CD8-positive, alpha-beta memory T cell (primary cell): ENCODE results near the gene PGAM2. TPM values are rescaled to one million over a fixed set of nuclear protein-coding genes. Genes with fewer than 3 reads are reported as not detected.

ENCODE experiments used
- CTCF ChIA-PET: fragments of 350-600 bp; sonication (Branson Sonifier 250); formaldehyde crosslinking; loops from one replicate; lab custom pipeline; 2021; ENCODE audit warnings: antibody characterized with exemption; lab: Charles Lee
- POLR2A ChIA-PET: fragments of 350-600 bp; sonication (Branson Sonifier 250); formaldehyde crosslinking; loops from one replicate; lab custom pipeline; 2021; ENCODE audit warnings: antibody characterized with exemption; lab: Charles Lee
- DNase-seq, 5 donors: peaks; one replicate each; pipeline versions ENCODE4 v3.0.0 to v3.0.0-alpha.2; 2020 to 2022; ENCODE audit warnings: mixed read lengths in 1 of 5
- H3K27ac ChIP-seq: one replicate; pipeline ENCODE4 v1.7.0; 2013; ENCODE audit warnings: low read depth, mild to moderate bottlenecking, low read length, moderate library complexity
- H3K27me3 ChIP-seq: 2 replicates; pipeline ENCODE4 v1.7.0; 2013; ENCODE audit warnings: low read length, mild to moderate bottlenecking; ENCODE audit not compliant: insufficient read depth, poor library complexity, severe bottlenecking
- H3K36me3 ChIP-seq: 2 replicates; pipeline ENCODE4 v1.7.0; 2013; ENCODE audit warnings: mild to moderate bottlenecking, low read length, moderate library complexity; ENCODE audit not compliant: insufficient read depth
- H3K4me1 ChIP-seq: 2 replicates; pipeline ENCODE4 v1.7.0; 2013; ENCODE audit warnings: mild to moderate bottlenecking, low read length, moderate library complexity; ENCODE audit not compliant: insufficient read depth
- H3K4me3 ChIP-seq: 2 replicates; pipeline ENCODE4 v1.7.0; 2013; ENCODE audit warnings: mild to moderate bottlenecking, low read length
- H3K9me3 ChIP-seq: 2 replicates; pipeline ENCODE4 v1.7.0; 2013; ENCODE audit warnings: mild to moderate bottlenecking, low read length
- H3K27ac Mint-ChIP-seq, 8 donors: one replicate each; pipeline ENCODE4 v1.8.0; 2020 to 2021; ENCODE audit warnings: mixed read lengths in 8 of 8, mild to moderate bottlenecking in 6 of 8, inconsistent platforms in 3 of 8, moderate library complexity in 3 of 8
- H3K27me3 Mint-ChIP-seq, 2 donors: one replicate each; pipeline ENCODE4 v1.8.0; 2020 to 2021; ENCODE audit warnings: mixed read lengths in 2 of 2, mild to moderate bottlenecking in 1 of 2, moderate library complexity in 1 of 2
- H3K36me3 Mint-ChIP-seq, 3 donors: one replicate each; pipeline ENCODE4 v1.8.0; 2020 to 2021; ENCODE audit warnings: mixed read lengths in 3 of 3, inconsistent platforms in 1 of 3, mild to moderate bottlenecking in 1 of 3
- H3K4me1 Mint-ChIP-seq, 3 donors: one replicate each; pipeline ENCODE4 v1.8.0; 2020 to 2021; ENCODE audit warnings: mixed read lengths in 3 of 3, inconsistent platforms in 1 of 3, mild to moderate bottlenecking in 1 of 3
- H3K4me3 Mint-ChIP-seq, 7 donors: one replicate each; pipeline ENCODE4 v1.8.0; 2020 to 2021; ENCODE audit warnings: mixed read lengths in 7 of 7, mild to moderate bottlenecking in 6 of 7, moderate library complexity in 4 of 7, inconsistent platforms in 2 of 7
- H3K9me3 Mint-ChIP-seq, 5 donors: one replicate each; pipeline ENCODE4 v1.8.0; 2020 to 2022; ENCODE audit warnings: mixed read lengths in 5 of 5, mild to moderate bottlenecking in 3 of 5, moderate library complexity in 2 of 5, inconsistent platforms in 1 of 5
- polyA plus RNA-seq: library from polyadenylated mRNA; unstranded; fragments of 300-500 nt; fragmentation: Illumina TruSeq; gene quantifications from one replicate; pipeline ENCODE4 v1.2.3, GENCODE V29; 2021
- total RNA-seq, 2 experiments: library from RNA; stranded (reverse); gene quantifications; one replicate each; pipeline ENCODE4 v1.2.3, GENCODE V29; 2021

Gene PGAM2
- total and polyA plus RNA-seq, 3 experiments from 2014 or later: 0.38 to 0.44 TPM; not detected in 1

GRCh38 chr7:44110719-44111635 is 45.6 kb upstream of the PGAM2 start:
- CTCF ChIA-PET: interaction anchor here (1.4 kb wide), 1 partner anchor 13 kb away, joined by 3 read pairs; the partner anchor contains the start of gene POLD2
- peaks cover 0 to 1% (median under 1%) of the 10 kb centered on the region in 3 donors for H3K4me1 Mint-ChIP-seq
- peaks cover 4% of the 10 kb centered on the region for H3K36me3 ChIP-seq
- H3K9me3 Mint-ChIP-seq: no peaks in the 10 kb centered on the region
- H3K27ac ChIP-seq: no peak overlapping the region
- no peak overlapping the region for H3K4me3 Mint-ChIP-seq
- no peaks in the 10 kb centered on the region for H3K9me3 ChIP-seq
- DNase-seq: no peak
- no peaks in the 10 kb centered on the region for H3K27me3 ChIP-seq
- POLR2A ChIA-PET: no interaction called here
- no peak overlapping the region for H3K4me3 ChIP-seq
- H3K4me1 ChIP-seq: no peaks in the 10 kb centered on the region
- H3K36me3 Mint-ChIP-seq: peaks cover 0 to 21% (median 4%) of the 10 kb centered on the region in 3 donors
- no peak overlapping the region for H3K27ac Mint-ChIP-seq
- H3K27me3 Mint-ChIP-seq: peaks cover 0 to 10% of the 10 kb centered on the region in 2 donors

GRCh38 chr7:44109991-44110390 is 44.6 kb upstream of the PGAM2 start:
- DNase-seq: no peak
- ChIA-PET POLR2A (no interaction called here), CTCF (no interaction called here)
- Mint-ChIP-seq H3K4me1 (peaks cover 6 to 11% (median 9%) of the 10 kb centered on the region in 3 donors), H3K27me3 (peaks cover 10 to 20% of the 10 kb centered on the region in 2 donors), H3K9me3 (no peaks in the 10 kb centered on the region), H3K27ac (no peak overlapping the region), H3K36me3 (peaks cover 0 to 12% (median 2%) of the 10 kb centered on the region in 3 donors), H3K4me3 (no peak overlapping the region)
- no peak overlapping the region for H3K4me3 ChIP-seq
- peaks cover 8% of the 10 kb centered on the region for H3K4me1 ChIP-seq
- H3K9me3 ChIP-seq: no peaks in the 10 kb centered on the region
- peaks cover 4% of the 10 kb centered on the region for H3K36me3 ChIP-seq
- H3K27ac ChIP-seq: no peak overlapping the region
- H3K27me3 ChIP-seq: no peaks in the 10 kb centered on the region

GRCh38 chr7:44108768-44109750 is 43.7 kb upstream of the PGAM2 start:
- Histone ChIP-seq H3K4me3 (no peak overlapping the region), H3K27me3 (no peaks in the 10 kb centered on the region), H3K4me1 (peaks cover 11% of the 10 kb centered on the region), H3K27ac (no peak overlapping the region), H3K9me3 (no peaks in the 10 kb centered on the region), H3K36me3 (peaks cover 1% of the 10 kb centered on the region)
- ChIA-PET POLR2A (no interaction called here), CTCF (no interaction called here)
- Mint-ChIP-seq H3K27ac (no peak overlapping the region), H3K4me3 (no peak overlapping the region), H3K9me3 (no peaks in the 10 kb centered on the region), H3K27me3 (peaks cover 11 to 22% of the 10 kb centered on the region in 2 donors), H3K4me1 (peaks cover 8 to 14% (median 11%) of the 10 kb centered on the region in 3 donors), H3K36me3 (peaks cover 0 to 3% (median 2%) of the 10 kb centered on the region in 3 donors)
- no peak for DNase-seq

- DNase-seq: no peak
- H3K4me3 Mint-ChIP-seq: no peak overlapping the region
- H3K4me3 ChIP-seq: no peak overlapping the region
- no peaks in the 10 kb centered on the region for H3K36me3 ChIP-seq
- no peak overlapping the region for H3K27ac ChIP-seq
- H3K9me3 ChIP-seq: no peaks in the 10 kb centered on the region
- no peaks in the 10 kb centered on the region for H3K36me3 Mint-ChIP-seq
- H3K4me1 ChIP-seq: peaks cover 11% of the 10 kb centered on the region
- peaks cover 16 to 26% of the 10 kb centered on the region in 2 donors for H3K27me3 Mint-ChIP-seq
- peaks cover 3% of the 10 kb centered on the region for H3K27me3 ChIP-seq
- peaks cover 8 to 17% (median 11%) of the 10 kb centered on the region in 3 donors for H3K4me1 Mint-ChIP-seq
- no peak overlapping the region for H3K27ac Mint-ChIP-seq
- CTCF ChIA-PET: no interaction called here
- POLR2A ChIA-PET: no interaction called here
- H3K9me3 Mint-ChIP-seq: no peaks in the 10 kb centered on the region
Observed at GRCh38 chr7:44107961-44108767, 42.8 kb upstream of the PGAM2 start.

GRCh38 chr7:44107116-44107960 is 42.0 kb upstream of the PGAM2 start:
- H3K4me3 Mint-ChIP-seq: no peak overlapping the region
- Histone ChIP-seq H3K36me3 (no peaks in the 10 kb centered on the region), H3K4me1 (peaks cover 11% of the 10 kb centered on the region), H3K27me3 (peaks cover 3% of the 10 kb centered on the region), H3K27ac (no peak overlapping the region), H3K9me3 (no peaks in the 10 kb centered on the region), H3K4me3 (no peak overlapping the region)
- H3K36me3 Mint-ChIP-seq: no peaks in the 10 kb centered on the region
- no peak for DNase-seq
- peaks cover 8 to 17% (median 11%) of the 10 kb centered on the region in 3 donors for H3K4me1 Mint-ChIP-seq
- no peaks in the 10 kb centered on the region for H3K9me3 Mint-ChIP-seq
- peaks cover 20 to 35% of the 10 kb centered on the region in 2 donors for H3K27me3 Mint-ChIP-seq
- ChIA-PET POLR2A (no interaction called here), CTCF (no interaction called here)
- H3K27ac Mint-ChIP-seq: no peak overlapping the region

- no peaks in the 10 kb centered on the region for H3K9me3 Mint-ChIP-seq
- ChIA-PET POLR2A (interaction anchor here (0.6 kb wide), 1 partner anchor 125 kb away, joined by 3 read pairs; no protein-coding TSS in a partner anchor), CTCF (no interaction called here)
- Histone ChIP-seq H3K9me3 (no peaks in the 10 kb centered on the region), H3K27ac (no peak overlapping the region), H3K4me1 (peaks cover 11% of the 10 kb centered on the region), H3K27me3 (peaks cover 3% of the 10 kb centered on the region), H3K36me3 (no peaks in the 10 kb centered on the region), H3K4me3 (no peak overlapping the region)
- peaks cover 8 to 17% (median 11%) of the 10 kb centered on the region in 3 donors for H3K4me1 Mint-ChIP-seq
- peak overlapping the region in 2 of 7 donors; percentile 4 to 49 for H3K4me3 Mint-ChIP-seq
- H3K36me3 Mint-ChIP-seq: no peaks in the 10 kb centered on the region
- H3K27ac Mint-ChIP-seq: no peak overlapping the region
- H3K27me3 Mint-ChIP-seq: peaks cover 22 to 38% of the 10 kb centered on the region in 2 donors
- DNase-seq: no peak
Observed at GRCh38 chr7:44106311-44107065, 41.1 kb upstream of the PGAM2 start.
